Retinal pigment epithelial cell (primary cell): ENCODE results near the gene TAS2R41.

Source experiments
- DNase-seq: peaks from one replicate; pipeline ENCODE4 v3.0.0-alpha.2; 2010; ENCODE audit warnings: low read depth
- H3K4me3 ChIP-seq: 2 replicates; pipeline ENCODE4 v1.5.1; 2011; ENCODE audit warnings: mild to moderate bottlenecking, low read length, control low read depth, moderate library complexity
- TF ChIP-seq, protein P1 (sequence below): conservative IDR thresholded peaks from 2 replicates; pipeline ENCODE4 v1.5.1; 2011; ENCODE audit warnings: low read depth, low read length, control low read depth, inconsistent platforms

Gene TAS2R41

DNA sequence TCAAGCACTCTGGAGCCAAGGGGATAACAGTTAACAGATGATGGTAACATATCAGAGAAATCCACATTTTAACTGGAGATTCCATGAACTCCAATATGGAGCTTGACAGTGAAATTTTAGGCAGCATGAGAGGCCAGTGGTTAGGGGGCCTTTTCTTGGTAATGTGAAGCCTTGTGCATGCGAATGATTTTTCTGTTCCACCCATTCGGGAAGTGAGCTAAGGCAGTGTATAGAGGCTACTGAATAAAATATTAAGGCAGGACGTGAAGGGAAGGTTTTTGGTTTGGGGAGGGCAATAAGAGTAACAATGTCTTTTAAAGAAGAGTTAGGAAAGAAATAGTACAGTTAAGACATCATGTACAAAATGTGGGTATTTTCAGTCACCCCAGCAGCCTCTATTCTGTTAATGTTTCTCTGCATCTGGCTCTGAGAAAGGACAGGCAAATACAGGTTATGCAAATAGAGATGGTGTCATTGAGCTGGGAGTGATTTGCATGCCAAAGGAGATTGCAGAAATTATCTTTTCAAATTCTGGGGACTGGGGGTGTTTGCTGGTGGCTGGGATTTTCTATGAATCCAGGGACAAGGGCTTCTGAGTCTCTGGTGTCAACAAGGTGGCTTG lies 41.2 kb upstream of the TAS2R41 start:
- H3K4me3 ChIP-seq = no peak overlapping the region
- TF ChIP-seq, protein P1, sequence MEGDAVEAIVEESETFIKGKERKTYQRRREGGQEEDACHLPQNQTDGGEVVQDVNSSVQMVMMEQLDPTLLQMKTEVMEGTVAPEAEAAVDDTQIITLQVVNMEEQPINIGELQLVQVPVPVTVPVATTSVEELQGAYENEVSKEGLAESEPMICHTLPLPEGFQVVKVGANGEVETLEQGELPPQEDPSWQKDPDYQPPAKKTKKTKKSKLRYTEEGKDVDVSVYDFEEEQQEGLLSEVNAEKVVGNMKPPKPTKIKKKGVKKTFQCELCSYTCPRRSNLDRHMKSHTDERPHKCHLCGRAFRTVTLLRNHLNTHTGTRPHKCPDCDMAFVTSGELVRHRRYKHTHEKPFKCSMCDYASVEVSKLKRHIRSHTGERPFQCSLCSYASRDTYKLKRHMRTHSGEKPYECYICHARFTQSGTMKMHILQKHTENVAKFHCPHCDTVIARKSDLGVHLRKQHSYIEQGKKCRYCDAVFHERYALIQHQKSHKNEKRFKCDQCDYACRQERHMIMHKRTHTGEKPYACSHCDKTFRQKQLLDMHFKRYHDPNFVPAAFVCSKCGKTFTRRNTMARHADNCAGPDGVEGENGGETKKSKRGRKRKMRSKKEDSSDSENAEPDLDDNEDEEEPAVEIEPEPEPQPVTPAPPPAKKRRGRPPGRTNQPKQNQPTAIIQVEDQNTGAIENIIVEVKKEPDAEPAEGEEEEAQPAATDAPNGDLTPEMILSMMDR = no peak
- no peak for DNase-seq

DNA sequence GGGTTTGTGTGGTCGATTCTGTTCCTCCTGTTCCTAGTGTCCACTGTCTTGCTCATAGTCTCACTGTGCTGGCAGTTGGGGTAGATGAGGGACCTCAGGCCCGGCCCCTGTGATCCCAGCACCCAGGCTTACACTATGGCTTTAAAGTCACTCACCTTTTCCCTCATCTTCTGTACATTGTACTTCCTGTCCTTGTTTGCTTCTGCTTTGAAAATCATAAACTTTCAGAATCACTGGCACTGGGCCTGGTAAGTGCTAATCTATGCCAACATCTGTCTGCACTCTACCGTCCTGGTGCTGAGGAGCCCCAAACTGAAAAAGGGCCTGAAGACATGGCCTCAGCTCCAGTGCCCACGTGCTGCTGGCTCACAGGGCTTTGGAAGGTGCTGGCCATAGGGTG lies 40.1 kb upstream of the TAS2R41 start:
- TF ChIP-seq, protein P1 = no peak
- DNase-seq = no peak
- H3K4me3 ChIP-seq = no peak overlapping the region

DNA sequence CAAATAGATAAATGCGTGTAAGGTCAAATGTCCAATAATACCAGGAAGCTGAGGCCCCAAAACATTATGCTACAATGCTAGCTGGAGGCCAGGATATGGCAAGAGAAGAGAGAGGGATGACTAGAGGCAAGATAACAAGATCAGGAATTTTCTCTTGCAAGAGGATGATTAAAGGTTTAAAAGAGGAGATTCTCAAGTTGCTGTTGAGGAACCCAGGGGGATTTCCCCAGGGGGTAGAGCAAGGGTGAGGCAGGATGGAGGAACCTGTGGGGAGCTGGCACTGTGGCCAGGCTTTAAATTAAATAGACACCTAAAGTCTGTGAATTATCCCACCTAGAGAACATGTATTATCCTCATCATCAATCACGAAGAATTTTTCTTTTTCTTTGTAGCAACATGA lies 37.8 kb upstream of the TAS2R41 start:
- TF ChIP-seq, protein P1 = no peak
- no peak for DNase-seq
- no peak overlapping the region for H3K4me3 ChIP-seq

DNA sequence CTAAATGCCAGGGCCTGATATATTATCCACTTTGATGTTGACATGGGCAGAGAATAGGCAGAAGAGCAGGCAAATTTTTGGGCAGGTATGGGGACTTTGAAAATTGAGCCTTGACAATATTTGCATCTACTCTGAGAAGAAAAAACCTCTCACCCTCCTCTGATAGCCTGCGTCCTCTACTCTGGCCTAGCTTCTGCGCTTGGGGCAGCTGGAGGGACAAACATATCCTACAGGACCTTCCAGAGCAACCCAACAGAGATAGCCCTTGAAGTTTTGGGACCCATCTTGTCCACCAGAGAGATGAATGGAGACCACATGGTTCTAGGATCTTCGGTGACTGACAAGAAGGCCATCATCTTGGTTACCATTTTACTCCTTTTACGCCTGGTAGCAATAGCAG lies 34.5 kb upstream of the TAS2R41 start, which contains the start of gene TAS2R60:
TSS of gene TAS2R60 (plus strand) at position 301 of the 400 bp plus-strand sequence. CDS start at position 301, 0 bp downstream.
- DNase-seq = no peak
- TF ChIP-seq, protein P1 = no peak
- H3K4me3 ChIP-seq = no peak within 1 kb of the TSS

DNA sequence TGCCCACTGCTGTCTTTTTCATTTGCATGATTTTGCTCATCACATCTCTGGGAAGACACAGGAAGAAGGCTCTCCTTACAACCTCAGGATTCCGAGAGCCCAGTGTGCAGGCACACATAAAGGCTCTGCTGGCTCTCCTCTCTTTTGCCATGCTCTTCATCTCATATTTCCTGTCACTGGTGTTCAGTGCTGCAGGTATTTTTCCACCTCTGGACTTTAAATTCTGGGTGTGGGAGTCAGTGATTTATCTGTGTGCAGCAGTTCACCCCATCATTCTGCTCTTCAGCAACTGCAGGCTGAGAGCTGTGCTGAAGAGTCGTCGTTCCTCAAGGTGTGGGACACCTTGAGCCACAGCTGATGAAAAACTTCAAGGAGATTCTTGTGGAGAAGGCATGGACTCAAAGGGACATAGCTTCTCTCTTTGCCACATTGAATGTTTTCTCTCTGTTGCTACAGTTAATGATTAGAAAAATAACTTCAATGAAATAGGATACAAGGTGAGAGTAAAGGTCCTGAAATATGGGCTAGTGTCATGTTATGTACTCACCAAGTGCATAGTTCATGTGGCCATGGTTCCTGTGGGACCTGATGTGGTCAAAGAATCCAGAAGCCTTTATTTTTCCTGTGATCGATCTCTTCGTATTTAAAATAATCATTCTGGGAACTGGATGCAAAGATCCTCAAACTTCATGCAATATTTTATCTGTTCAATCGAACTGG lies 33.5 kb upstream of the TAS2R41 start:
- no peak for DNase-seq
- TF ChIP-seq, protein P1 = no peak
- H3K4me3 ChIP-seq = no peak overlapping the region

DNA sequence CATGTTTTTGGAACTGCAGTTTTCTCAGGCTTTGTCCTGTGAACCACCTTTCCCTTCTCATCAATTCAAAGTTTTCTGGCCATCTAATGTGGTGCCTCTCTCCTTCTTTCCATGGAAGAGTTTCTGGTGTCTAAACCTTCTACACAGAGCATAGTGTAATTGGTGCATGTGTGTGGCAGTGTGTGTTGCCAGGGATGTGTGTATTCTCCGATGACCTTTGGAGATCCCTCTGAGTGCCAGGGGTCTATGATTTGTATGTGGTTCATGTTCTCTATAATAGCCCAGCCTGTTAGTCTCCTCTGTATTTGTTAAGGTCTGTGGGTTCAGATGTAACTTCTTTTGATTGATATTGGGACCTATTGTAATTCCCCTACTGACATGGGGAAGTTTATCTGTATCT lies 32.9 kb upstream of the TAS2R41 start:
- TF ChIP-seq, protein P1 = no peak
- no peak for DNase-seq
- no peak overlapping the region for H3K4me3 ChIP-seq

DNA sequence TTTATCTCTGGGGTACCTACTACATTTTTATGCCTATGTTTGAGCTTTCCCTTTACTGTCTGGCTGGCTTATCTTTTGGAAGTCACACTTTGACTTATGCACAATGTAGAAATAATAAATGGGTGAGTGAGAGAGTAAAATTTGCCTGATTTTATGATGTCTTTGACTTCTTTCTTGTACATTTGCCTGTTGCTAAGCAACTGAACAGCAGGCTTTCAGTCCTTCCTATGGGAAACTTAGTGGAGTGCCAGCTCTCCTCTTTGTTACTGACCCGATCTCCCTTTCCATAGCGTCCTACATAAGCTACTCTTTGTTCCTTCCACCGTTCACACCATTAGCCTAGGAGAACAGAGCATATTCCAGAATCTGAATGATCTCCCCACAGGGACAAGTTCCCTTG lies 30.2 kb upstream of the TAS2R41 start:
- no peak for DNase-seq
- TF ChIP-seq, protein P1 = no peak
- no peak overlapping the region for H3K4me3 ChIP-seq
